ENCODE results near the gene RARG.
A peak's percentile ranks its signal among the peaks of the same experiment; 100 is the strongest.

The RARG gene

GRCh38 chr12:53265783-53266182, 33.8 kb upstream of the RARG start:
- H3K36me3 ChIP-seq (ENCODE audit: insufficient read depth, low read length), result no peaks in the 10 kb centered on the region; the same call in 1 of the 2 replicates
- H3K27ac ChIP-seq (ENCODE audit: low read depth, low read length), result no peak overlapping the region
- no peak overlapping the region for H3K4me3 ChIP-seq (ENCODE audit: low read depth, low read length)

GRCh38 chr12:53259891-53260290, 27.9 kb upstream of the RARG start:
- Histone ChIP-seq H3K79me2 (ENCODE audit: control insufficient read depth, insufficient read depth, low read length, unreplicated experiment) (no peaks in the 10 kb centered on the region), H3K4me3 (ENCODE audit: low read depth, low read length) (no peak overlapping the region), H3K4me1 (ENCODE audit: control insufficient read depth, insufficient read depth, low read length, unreplicated experiment) (no peaks in the 10 kb centered on the region), H3K27ac (ENCODE audit: low read depth, low read length) (no peak overlapping the region), H3K36me3 (ENCODE audit: insufficient read depth, low read length) (no peaks in the 10 kb centered on the region), H3K27me3 (ENCODE audit: insufficient read depth, low read length) (no peaks in the 10 kb centered on the region), H2AFZ (ENCODE audit: low read length, unreplicated experiment) (no peak overlapping the region)

More at GRCh38 chr12:53265783-53266182, 33.8 kb upstream of the RARG start:
- Histone ChIP-seq H3K79me2 (ENCODE audit: control insufficient read depth, insufficient read depth, low read length, unreplicated experiment) (peaks cover 23% of the 10 kb centered on the region), H3K4me1 (ENCODE audit: control insufficient read depth, insufficient read depth, low read length, unreplicated experiment) (peaks cover 19% of the 10 kb centered on the region), H2AFZ (ENCODE audit: low read length, unreplicated experiment) (no peak overlapping the region), H3K27me3 (ENCODE audit: insufficient read depth, low read length) (no peaks in the 10 kb centered on the region)

GRCh38 chr12:53258541-53259539, 26.8 kb upstream of the RARG start:
- peaks cover 2% of the 10 kb centered on the region for H3K79me2 ChIP-seq (ENCODE audit: control insufficient read depth, insufficient read depth, low read length, unreplicated experiment)
- no peaks in the 10 kb centered on the region for H3K27me3 ChIP-seq (ENCODE audit: insufficient read depth, low read length)
- no peak overlapping the region for H3K27ac ChIP-seq (ENCODE audit: low read depth, low read length)
- no peak overlapping the region for H2AFZ ChIP-seq (ENCODE audit: low read length, unreplicated experiment)
- H3K36me3 ChIP-seq (ENCODE audit: insufficient read depth, low read length), result no peaks in the 10 kb centered on the region
- H3K4me1 ChIP-seq (ENCODE audit: control insufficient read depth, insufficient read depth, low read length, unreplicated experiment), result no peaks in the 10 kb centered on the region
- H3K4me3 ChIP-seq (ENCODE audit: low read depth, low read length), result no peak overlapping the region

GRCh38 chr12:53255996-53256395, 24.0 kb upstream of the RARG start:
- Histone ChIP-seq H3K27me3 (ENCODE audit: insufficient read depth, low read length) (no peaks in the 10 kb centered on the region), H3K27ac (ENCODE audit: low read depth, low read length) (no peak overlapping the region), H3K4me3 (ENCODE audit: low read depth, low read length) (no peak overlapping the region)

GRCh38 chr12:53254816-53255545, 23.0 kb upstream of the RARG start:
- Histone ChIP-seq H3K27ac (ENCODE audit: low read depth, low read length) (no peak overlapping the region), H3K27me3 (ENCODE audit: insufficient read depth, low read length) (no peaks in the 10 kb centered on the region), H3K36me3 (ENCODE audit: insufficient read depth, low read length) (no peaks in the 10 kb centered on the region), H3K4me3 (ENCODE audit: low read depth, low read length) (no peak overlapping the region), H2AFZ (ENCODE audit: low read length, unreplicated experiment) (no peak overlapping the region), H3K4me1 (ENCODE audit: control insufficient read depth, insufficient read depth, low read length, unreplicated experiment) (peaks cover 11% of the 10 kb centered on the region), H3K79me2 (ENCODE audit: control insufficient read depth, insufficient read depth, low read length, unreplicated experiment) (peaks cover 17% of the 10 kb centered on the region)

More at GRCh38 chr12:53255996-53256395, 24.0 kb upstream of the RARG start:
- Histone ChIP-seq H3K79me2 (ENCODE audit: control insufficient read depth, insufficient read depth, low read length, unreplicated experiment) (peaks cover 17% of the 10 kb centered on the region), H3K36me3 (ENCODE audit: insufficient read depth, low read length) (no peaks in the 10 kb centered on the region), H2AFZ (ENCODE audit: low read length, unreplicated experiment) (no peak overlapping the region), H3K4me1 (ENCODE audit: control insufficient read depth, insufficient read depth, low read length, unreplicated experiment) (peaks cover 9% of the 10 kb centered on the region)

- H3K27ac ChIP-seq (ENCODE audit: low read depth, low read length), result no peak overlapping the region
- no peaks in the 10 kb centered on the region for H3K36me3 ChIP-seq (ENCODE audit: insufficient read depth, low read length)
- H3K79me2 ChIP-seq (ENCODE audit: control insufficient read depth, insufficient read depth, low read length, unreplicated experiment), result peaks cover 17% of the 10 kb centered on the region
- H3K27me3 ChIP-seq (ENCODE audit: insufficient read depth, low read length), result no peaks in the 10 kb centered on the region
- H3K4me3 ChIP-seq (ENCODE audit: low read depth, low read length), result peak overlapping the region; percentile 90
- peaks cover 11% of the 10 kb centered on the region for H3K4me1 ChIP-seq (ENCODE audit: control insufficient read depth, insufficient read depth, low read length, unreplicated experiment)
- no peak overlapping the region for H2AFZ ChIP-seq (ENCODE audit: low read length, unreplicated experiment)
Measured at GRCh38 chr12:53253298-53253697, 21.3 kb upstream of the RARG start.

- Histone ChIP-seq H3K27ac (ENCODE audit: low read depth, low read length) (peak overlapping the region; percentile 62), H3K79me2 (ENCODE audit: control insufficient read depth, insufficient read depth, low read length, unreplicated experiment) (peaks cover 17% of the 10 kb centered on the region)
Measured at GRCh38 chr12:53252349-53252916, 20.4 kb upstream of the RARG start.

GRCh38 chr12:53251477-53252348, 19.7 kb upstream of the RARG start:
- H3K4me1 ChIP-seq (ENCODE audit: control insufficient read depth, insufficient read depth, low read length, unreplicated experiment), result peaks cover 11% of the 10 kb centered on the region
- peak overlapping the region; percentile 94 for H2AFZ ChIP-seq (ENCODE audit: low read length, unreplicated experiment)
- no peaks in the 10 kb centered on the region for H3K27me3 ChIP-seq (ENCODE audit: insufficient read depth, low read length)
- peak overlapping the region; percentile 90 for H3K4me3 ChIP-seq (ENCODE audit: low read depth, low read length)
- peaks cover 17% of the 10 kb centered on the region for H3K79me2 ChIP-seq (ENCODE audit: control insufficient read depth, insufficient read depth, low read length, unreplicated experiment)
- H3K36me3 ChIP-seq (ENCODE audit: insufficient read depth, low read length), result no peaks in the 10 kb centered on the region
- H3K27ac ChIP-seq (ENCODE audit: low read depth, low read length), result peak overlapping the region; percentile 62

More at GRCh38 chr12:53252349-53252916, 20.4 kb upstream of the RARG start:
- Histone ChIP-seq H2AFZ (ENCODE audit: low read length, unreplicated experiment) (peak overlapping the region; percentile 94), H3K4me3 (ENCODE audit: low read depth, low read length) (peak overlapping the region; percentile 90), H3K27me3 (ENCODE audit: insufficient read depth, low read length) (no peaks in the 10 kb centered on the region), H3K36me3 (ENCODE audit: insufficient read depth, low read length) (no peaks in the 10 kb centered on the region), H3K4me1 (ENCODE audit: control insufficient read depth, insufficient read depth, low read length, unreplicated experiment) (peaks cover 11% of the 10 kb centered on the region)

- Histone ChIP-seq H3K79me2 (ENCODE audit: control insufficient read depth, insufficient read depth, low read length, unreplicated experiment) (no peaks in the 10 kb centered on the region), H3K4me1 (ENCODE audit: control insufficient read depth, insufficient read depth, low read length, unreplicated experiment) (no peaks in the 10 kb centered on the region), H3K36me3 (ENCODE audit: insufficient read depth, low read length) (no peaks in the 10 kb centered on the region), H3K27ac (ENCODE audit: low read depth, low read length) (no peak overlapping the region), H3K27me3 (ENCODE audit: insufficient read depth, low read length) (peaks cover 29% of the 10 kb centered on the region), H2AFZ (ENCODE audit: low read length, unreplicated experiment) (no peak overlapping the region), H3K4me3 (ENCODE audit: low read depth, low read length) (no peak overlapping the region)
Measured at GRCh38 chr12:53245286-53245685, 13.3 kb upstream of the RARG start.

- Histone ChIP-seq H3K36me3 (ENCODE audit: insufficient read depth, low read length) (no peaks in the 10 kb centered on the region), H3K4me3 (ENCODE audit: low read depth, low read length) (no peak overlapping the region), H2AFZ (ENCODE audit: low read length, unreplicated experiment) (no peak overlapping the region)
Measured at GRCh38 chr12:53244337-53244736, 12.3 kb upstream of the RARG start.

More at GRCh38 chr12:53244337-53244736, 12.3 kb upstream of the RARG start:
- H3K27me3 ChIP-seq (ENCODE audit: insufficient read depth, low read length), result peaks cover 29% of the 10 kb centered on the region
- H3K27ac ChIP-seq (ENCODE audit: low read depth, low read length), result no peak overlapping the region
- H3K79me2 ChIP-seq (ENCODE audit: control insufficient read depth, insufficient read depth, low read length, unreplicated experiment), result no peaks in the 10 kb centered on the region
- no peaks in the 10 kb centered on the region for H3K4me1 ChIP-seq (ENCODE audit: control insufficient read depth, insufficient read depth, low read length, unreplicated experiment)

Measured in ACC112 (cell line).